ENCODE data around the gene PCDH18. TPM values are rescaled to one million over a fixed set of nuclear protein-coding genes. Genes with fewer than 3 reads are reported as not detected.

The PCDH18 gene
- polyA plus RNA-seq, 3 donors = not detected

DNA sequence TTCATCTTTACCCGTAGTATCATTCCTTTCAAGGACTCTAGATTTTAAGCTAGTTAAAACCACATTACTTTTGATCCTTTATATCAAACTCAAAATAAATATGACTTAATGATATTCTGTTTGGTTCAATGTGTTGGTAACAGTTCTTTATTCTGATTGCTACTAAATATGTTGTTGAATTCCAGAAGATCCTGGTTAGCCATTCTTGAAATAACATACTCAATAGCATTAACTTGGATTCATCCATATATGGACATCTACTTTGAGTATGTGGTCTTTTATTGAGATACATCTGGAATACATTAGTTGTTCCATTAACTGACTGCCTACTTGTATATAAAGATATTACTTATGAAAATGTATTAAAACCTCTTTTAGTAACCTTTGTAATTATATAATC, 27.5 kb upstream of the PCDH18 start:
- Histone ChIP-seq H3K4me1 (ENCODE audit: control insufficient read depth in 1 of 2, insufficient read depth in 2 of 2, low read length in 2 of 2) (no peaks in the 10 kb centered on the region), H3K27me3 (ENCODE audit: control insufficient read depth in 2 of 2, insufficient read depth in 2 of 2, low read length in 2 of 2) (no peaks in the 10 kb centered on the region), H3K79me2 (ENCODE audit: insufficient read depth, low read length) (no peaks in the 10 kb centered on the region), H4K20me1 (ENCODE audit: insufficient read depth, low read length) (no peaks in the 10 kb centered on the region), H3K4me2 (replicated peaks; ENCODE audit: extremely low read depth, low read length, poor library complexity, severe bottlenecking) (no peak overlapping the region), H3K36me3 (replicated peaks in 1 of 2; ENCODE audit: control insufficient read depth in 1 of 2, insufficient read depth in 2 of 2, low read length in 2 of 2) (no peaks in the 10 kb centered on the region), H3K9me3 (replicated peaks in 1 of 2; ENCODE audit: control insufficient read depth in 1 of 2, insufficient read depth in 1 of 2, low read length in 2 of 2) (no peaks in the 10 kb centered on the region), H2AFZ (ENCODE audit: insufficient read depth, low read depth, low read length, poor library complexity, severe bottlenecking) (no peak overlapping the region), H3K9ac (ENCODE audit: insufficient read depth, low read length, poor library complexity, severe bottlenecking) (no peak overlapping the region), H3K4me3 (replicated peaks in 1 of 3; ENCODE audit: low read depth in 2 of 3, low read length in 3 of 3) (no peak overlapping the region), H3K27ac (ENCODE audit: low read depth in 1 of 2, low read length in 2 of 2) (no peak overlapping the region)
- TF ChIP-seq, protein P1, sequence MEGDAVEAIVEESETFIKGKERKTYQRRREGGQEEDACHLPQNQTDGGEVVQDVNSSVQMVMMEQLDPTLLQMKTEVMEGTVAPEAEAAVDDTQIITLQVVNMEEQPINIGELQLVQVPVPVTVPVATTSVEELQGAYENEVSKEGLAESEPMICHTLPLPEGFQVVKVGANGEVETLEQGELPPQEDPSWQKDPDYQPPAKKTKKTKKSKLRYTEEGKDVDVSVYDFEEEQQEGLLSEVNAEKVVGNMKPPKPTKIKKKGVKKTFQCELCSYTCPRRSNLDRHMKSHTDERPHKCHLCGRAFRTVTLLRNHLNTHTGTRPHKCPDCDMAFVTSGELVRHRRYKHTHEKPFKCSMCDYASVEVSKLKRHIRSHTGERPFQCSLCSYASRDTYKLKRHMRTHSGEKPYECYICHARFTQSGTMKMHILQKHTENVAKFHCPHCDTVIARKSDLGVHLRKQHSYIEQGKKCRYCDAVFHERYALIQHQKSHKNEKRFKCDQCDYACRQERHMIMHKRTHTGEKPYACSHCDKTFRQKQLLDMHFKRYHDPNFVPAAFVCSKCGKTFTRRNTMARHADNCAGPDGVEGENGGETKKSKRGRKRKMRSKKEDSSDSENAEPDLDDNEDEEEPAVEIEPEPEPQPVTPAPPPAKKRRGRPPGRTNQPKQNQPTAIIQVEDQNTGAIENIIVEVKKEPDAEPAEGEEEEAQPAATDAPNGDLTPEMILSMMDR (IDR thresholded peaks at IDR 0.05) = no peak
- peaks cover 0 to 2% (median under 1%) of the 10 kb centered on the region in 3 donors for H3K27me3 Mint-ChIP-seq (ENCODE audit: low read depth in 3 of 3)
- no CpG with 5 or more reads among the region's 1 CpG for WGBS (ENCODE audit: insufficient coverage)
- no peaks in the 10 kb centered on the region for H3K36me3 Mint-ChIP-seq
- intact Hi-C loops (cut with micrococcal nuclease) = no loop called here
- H3K27ac Mint-ChIP-seq = no peak overlapping the region
- H3K4me3 Mint-ChIP-seq = no peak overlapping the region
- DNase-seq = no peak
- no peaks in the 10 kb centered on the region for H3K4me1 Mint-ChIP-seq
- peaks cover 0 to 3% (median 0%) of the 10 kb centered on the region in 7 donors for H3K9me3 Mint-ChIP-seq

DNA sequence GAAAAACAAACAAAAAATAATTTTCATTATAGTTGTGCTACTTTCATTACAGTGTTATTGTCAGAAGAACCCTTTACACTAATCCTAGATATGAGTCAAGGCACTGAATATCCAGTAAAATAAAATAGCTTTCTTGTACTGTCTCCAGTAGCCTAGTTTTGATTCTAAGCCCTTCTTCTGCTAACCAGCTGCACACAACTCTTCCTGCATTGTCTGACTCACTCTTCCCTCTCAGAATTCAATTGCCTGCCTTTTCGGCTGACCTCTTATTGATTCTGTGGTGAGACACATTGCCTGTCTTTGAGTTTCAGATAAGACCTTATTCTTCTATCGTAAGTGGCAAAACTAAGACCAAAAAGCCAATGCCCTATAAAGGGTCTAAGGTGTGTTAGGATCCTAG, 26.7 kb upstream of the PCDH18 start:
- H3K27me3 ChIP-seq (ENCODE audit: control insufficient read depth in 2 of 2, insufficient read depth in 2 of 2, low read length in 2 of 2) = no peaks in the 10 kb centered on the region
- no peaks in the 10 kb centered on the region for H4K20me1 ChIP-seq (ENCODE audit: insufficient read depth, low read length)
- no peaks in the 10 kb centered on the region for H3K4me1 Mint-ChIP-seq
- no peak overlapping the region for H3K27ac ChIP-seq (ENCODE audit: low read depth in 1 of 2, low read length in 2 of 2)
- H3K4me1 ChIP-seq (ENCODE audit: control insufficient read depth in 1 of 2, insufficient read depth in 2 of 2, low read length in 2 of 2) = no peaks in the 10 kb centered on the region
- H3K27me3 Mint-ChIP-seq (ENCODE audit: low read depth in 3 of 3) = peaks cover 0 to 2% (median 1%) of the 10 kb centered on the region in 3 donors
- no peak overlapping the region for H3K4me2 ChIP-seq (replicated peaks; ENCODE audit: extremely low read depth, low read length, poor library complexity, severe bottlenecking)
- no CpG with 5 or more reads among the region's 2 CpGs for WGBS (ENCODE audit: insufficient coverage)
- intact Hi-C loops (cut with micrococcal nuclease) = no loop called here
- TF ChIP-seq, protein P1 (IDR thresholded peaks at IDR 0.05) = no peak
- no peak overlapping the region for H3K4me3 Mint-ChIP-seq
- H3K36me3 Mint-ChIP-seq = no peaks in the 10 kb centered on the region
- no peak for DNase-seq
- H3K27ac Mint-ChIP-seq = peak overlapping the region in 1 of 7 donors; percentile 37
- H3K36me3 ChIP-seq (replicated peaks in 1 of 2; ENCODE audit: control insufficient read depth in 1 of 2, insufficient read depth in 2 of 2, low read length in 2 of 2) = no peaks in the 10 kb centered on the region
- H2AFZ ChIP-seq (ENCODE audit: insufficient read depth, low read depth, low read length, poor library complexity, severe bottlenecking) = no peak overlapping the region
- peaks cover 0 to 3% (median 0%) of the 10 kb centered on the region in 7 donors for H3K9me3 Mint-ChIP-seq
- H3K4me3 ChIP-seq (replicated peaks in 1 of 3; ENCODE audit: low read depth in 2 of 3, low read length in 3 of 3) = no peak overlapping the region
- H3K9me3 ChIP-seq (replicated peaks in 1 of 2; ENCODE audit: control insufficient read depth in 1 of 2, insufficient read depth in 1 of 2, low read length in 2 of 2) = no peaks in the 10 kb centered on the region
- no peak overlapping the region for H3K9ac ChIP-seq (ENCODE audit: insufficient read depth, low read length, poor library complexity, severe bottlenecking)
- no peaks in the 10 kb centered on the region for H3K79me2 ChIP-seq (ENCODE audit: insufficient read depth, low read length)
